Muscle of back (tissue), 11 donors: ENCODE data around the gene GABBR2. TPM values are rescaled to one million over a fixed set of nuclear protein-coding genes. Genes with fewer than 3 reads are reported as not detected.

Experiments used
- DNase-seq, 3 donors: peaks; one replicate each; pipeline versions ENCODE4 v3.0.0 to v3.0.0-alpha.2; 2013
- polyA plus RNA-seq, 10 donors: library from polyadenylated mRNA; unstranded; fragments of 120-200 nt; gene quantifications; one replicate each; pipeline ENCODE4 v1.2.1, GENCODE V29; 2013; ENCODE audit not compliant: insufficient read length in 10 of 10

GABBR2 gene
- polyA plus RNA-seq, 10 donors, result 0.38 to 1.7 (median 0.95) TPM

DNA sequence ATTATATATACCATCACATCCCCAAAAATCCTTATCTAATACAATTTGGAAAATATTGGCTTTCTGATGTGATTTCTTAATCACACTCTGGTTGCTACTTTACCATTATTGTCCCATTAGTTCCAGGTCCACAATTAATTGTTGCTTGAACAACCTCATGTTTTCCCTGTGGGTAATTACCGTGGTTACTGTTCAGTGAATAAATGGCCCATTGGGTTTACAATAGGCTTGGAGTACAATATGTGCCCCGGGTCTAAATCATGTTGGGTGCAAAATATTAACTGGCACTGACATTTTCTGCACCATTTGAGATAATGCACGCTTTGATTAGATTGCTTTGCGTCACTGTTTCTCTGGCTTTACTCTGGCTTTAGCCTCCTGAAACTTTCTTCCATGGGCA, 163.7 kb downstream of the GABBR2 start:
- DNase-seq, result no peak

DNA sequence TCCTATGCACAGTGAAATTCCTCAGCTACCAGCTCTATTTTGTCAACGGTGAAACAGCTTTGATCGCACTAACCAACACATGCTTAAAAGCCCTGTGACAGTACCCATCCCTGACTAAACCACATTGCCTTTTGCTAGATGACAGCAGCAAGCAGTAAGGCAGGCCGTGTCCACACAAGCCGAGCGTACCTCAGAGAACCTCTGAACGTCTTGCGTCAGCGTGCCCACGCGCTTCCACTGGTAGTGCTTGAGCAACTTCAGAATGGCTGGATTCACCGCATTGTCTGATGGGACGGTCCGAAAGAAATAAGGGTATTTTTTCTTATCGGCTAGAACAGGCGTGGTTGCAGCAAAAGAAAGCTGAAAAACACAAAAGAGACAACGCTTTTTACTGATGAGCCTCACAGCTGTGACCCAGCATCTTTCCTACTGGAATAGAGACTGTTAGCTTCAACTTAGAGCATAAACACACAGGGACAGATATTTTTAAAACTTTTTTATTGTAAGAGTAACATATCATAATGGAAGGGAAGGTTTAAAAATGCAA, 167.0 kb downstream of the GABBR2 start:
- no peak for DNase-seq

DNA sequence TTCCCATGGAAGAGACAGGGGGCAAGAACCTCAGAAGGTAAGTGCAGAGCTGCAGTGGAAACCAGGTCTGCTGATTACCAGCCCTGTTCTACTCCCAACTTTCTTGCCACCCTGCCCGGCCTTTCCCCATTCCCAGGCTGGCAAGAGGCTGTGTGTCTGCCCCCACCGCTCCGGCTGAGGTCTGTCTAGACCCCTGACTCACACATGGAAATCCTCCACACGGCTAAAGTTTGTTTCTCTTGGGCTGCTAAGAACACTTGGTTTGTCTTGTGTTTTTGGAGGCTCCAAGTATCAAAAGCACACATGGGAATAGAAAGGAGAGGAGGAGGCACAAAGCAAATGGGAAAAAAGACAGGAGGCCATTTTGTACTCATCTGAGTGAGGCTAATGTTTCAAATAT, 168.3 kb downstream of the GABBR2 start:
- DNase-seq, result no peak

DNA sequence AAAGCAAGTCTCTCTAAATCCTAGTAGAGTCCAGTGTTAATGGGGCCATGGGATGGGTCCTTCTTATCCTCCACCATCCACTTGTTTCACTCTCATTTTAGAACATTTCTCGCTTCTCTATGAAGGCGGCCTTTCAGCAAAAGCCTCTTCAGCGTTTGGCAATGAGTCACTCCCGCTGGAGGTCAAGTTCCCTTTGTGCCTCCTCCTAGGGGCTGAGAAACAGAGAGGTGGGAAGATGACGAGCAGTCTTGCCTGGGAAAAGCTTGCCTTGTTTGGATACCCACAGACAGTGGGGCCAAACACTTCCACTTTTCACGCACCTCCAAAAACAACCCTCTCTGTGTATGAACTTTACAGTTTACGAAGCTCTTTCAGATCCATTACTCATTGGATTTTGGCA, 168.8 kb downstream of the GABBR2 start:
- no peak for DNase-seq

DNA sequence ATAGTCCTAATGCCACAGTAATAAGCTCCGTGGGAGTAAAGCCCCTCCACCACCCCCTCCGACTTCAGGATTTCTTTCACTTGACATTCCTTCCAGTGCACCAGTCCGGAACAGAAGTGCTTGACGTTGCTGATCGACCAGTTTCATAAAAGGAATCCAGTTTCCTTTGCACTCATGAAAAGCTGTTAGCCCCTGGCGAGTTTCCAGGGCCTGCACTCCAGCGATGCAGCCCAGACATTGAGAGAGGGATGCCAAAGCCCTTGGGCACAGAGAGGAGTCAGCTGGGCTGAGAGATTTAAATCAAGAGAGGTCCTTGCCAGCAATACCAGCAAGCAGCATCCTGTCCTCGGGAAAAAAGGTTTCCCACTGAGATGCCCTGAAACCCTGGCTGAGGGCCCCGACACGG, 170.1 kb downstream of the GABBR2 start:
- peak in 1 of 3 donors; percentile 6 for DNase-seq

DNA sequence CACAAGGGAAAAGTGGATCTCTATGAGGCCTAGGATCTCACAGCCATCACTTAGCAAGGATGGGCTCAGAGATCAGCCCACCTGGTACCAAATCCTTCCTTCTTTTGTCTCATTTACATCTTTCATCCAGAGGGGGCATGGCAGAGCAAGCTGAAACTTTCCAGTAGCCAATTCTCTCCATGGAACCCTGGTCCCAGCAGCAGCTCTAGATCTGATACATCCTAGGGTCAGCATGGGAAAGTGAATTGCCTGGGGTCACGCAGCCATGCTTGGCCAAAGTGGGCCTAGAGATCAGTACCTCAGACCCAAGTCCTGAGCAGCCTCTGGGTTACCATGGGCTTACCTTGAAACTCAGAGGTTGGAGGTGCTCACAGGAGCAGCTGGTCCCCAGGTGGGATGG, 170.5 kb downstream of the GABBR2 start:
- DNase-seq, result no peak

DNA sequence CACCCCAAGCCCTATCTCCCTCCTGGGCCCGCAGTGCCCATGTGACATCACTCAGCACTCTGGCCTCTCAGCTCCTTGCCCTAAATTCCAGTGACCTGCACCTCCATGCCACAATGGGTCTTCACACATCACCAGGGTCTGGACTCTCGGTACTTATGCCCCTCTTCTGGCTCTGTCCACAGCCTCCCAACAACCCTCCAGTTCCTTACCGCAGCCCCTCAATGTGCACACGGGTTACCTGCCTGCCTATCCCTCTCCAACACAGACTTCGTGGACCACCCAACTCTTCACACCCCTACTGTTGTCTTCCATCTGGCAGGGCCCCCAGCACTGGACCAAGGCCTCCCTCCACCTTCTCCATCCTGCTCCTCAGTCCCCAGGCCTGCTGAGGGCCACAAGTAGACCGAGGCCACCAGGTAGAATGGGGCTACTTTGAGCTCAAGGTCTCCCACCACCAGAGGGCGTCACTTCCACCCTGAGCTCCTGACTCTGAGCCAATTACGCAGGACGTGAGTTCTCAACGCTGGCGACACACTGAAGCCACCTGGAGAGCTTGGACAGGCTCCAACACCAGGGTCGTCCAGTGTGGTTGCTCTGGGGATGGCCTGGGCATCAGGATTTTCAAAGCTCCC, 172.1 kb downstream of the GABBR2 start:
- DNase-seq, result no peak

DNA sequence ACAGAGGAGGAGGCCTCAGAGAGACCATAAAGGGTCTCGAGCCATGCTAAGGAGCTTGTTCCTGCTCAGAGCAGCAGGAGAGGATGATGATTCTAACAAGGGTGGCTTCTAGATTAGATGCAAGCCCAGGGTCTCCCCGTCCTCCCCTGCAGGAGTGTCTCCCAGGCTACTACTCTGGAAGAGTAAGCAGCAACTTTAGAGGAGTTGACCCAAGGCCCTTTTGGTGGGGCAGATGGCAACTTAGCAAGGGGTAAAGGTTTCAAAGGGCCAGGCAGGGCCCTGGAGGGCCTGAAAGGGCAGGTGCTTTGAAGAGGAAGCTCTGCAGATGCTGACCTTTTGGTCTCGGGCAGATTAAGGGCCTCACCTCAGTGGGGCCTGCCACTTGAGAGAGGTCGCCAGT, 174.9 kb downstream of the GABBR2 start:
- no peak for DNase-seq

DNA sequence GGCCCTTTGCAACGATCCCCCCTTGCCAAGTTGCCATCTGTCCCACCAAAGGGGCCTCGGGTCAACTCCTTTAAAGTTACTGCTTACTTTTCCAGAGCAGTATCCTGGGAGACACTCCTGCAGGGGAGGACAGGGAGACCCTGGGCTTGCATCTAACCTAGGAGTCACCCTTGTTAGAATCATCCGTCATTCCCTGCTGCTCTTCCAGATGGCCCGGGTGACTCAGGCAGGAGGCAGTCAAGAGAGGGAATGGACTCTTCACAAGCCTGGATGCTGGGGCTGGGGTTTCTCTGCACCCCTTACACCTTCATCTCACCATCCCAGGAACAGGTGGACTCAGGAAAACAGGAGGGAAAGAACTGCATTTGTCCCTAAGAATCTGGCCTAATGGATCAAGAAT, 175.6 kb downstream of the GABBR2 start:
- no peak for DNase-seq

DNA sequence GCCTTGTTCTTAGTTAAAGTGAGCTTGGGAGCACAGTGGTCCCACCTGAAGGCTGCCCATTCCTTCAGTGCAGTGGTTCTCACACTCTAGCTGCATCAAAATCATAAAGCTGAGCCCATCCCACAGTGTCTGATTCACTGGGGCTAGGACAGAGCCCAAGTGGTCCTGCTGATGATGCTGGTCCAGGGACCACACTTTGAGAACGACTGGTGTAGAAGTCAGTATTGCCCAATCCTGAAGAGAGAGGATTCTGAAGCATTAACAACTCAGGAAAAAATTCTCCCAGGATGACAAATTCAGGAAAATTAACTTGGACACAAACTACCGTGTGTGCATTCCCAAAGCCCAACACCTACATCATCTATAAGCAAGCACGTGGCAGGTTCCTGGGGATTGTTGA, 176.2 kb downstream of the GABBR2 start:
- no peak for DNase-seq

DNA sequence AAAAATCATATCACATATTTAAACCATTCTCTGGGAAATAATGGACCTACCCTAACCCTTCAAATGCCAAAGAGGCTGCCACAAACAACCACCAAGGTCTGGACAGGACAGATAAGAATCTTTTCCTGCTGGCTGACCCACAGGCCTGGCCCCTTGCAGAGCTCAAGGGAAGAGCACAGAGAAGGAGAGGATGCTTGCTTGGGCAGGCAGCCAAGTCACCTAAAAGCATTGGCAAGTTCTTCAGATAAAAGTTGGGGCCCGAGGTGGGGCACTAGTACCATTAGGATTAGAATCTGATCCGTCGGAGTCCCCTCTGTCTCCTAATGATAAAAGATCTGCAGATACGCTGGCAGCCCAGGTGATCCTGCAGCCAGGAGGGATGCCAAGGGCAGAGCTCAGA, 176.6 kb downstream of the GABBR2 start:
- DNase-seq, result no peak

DNA sequence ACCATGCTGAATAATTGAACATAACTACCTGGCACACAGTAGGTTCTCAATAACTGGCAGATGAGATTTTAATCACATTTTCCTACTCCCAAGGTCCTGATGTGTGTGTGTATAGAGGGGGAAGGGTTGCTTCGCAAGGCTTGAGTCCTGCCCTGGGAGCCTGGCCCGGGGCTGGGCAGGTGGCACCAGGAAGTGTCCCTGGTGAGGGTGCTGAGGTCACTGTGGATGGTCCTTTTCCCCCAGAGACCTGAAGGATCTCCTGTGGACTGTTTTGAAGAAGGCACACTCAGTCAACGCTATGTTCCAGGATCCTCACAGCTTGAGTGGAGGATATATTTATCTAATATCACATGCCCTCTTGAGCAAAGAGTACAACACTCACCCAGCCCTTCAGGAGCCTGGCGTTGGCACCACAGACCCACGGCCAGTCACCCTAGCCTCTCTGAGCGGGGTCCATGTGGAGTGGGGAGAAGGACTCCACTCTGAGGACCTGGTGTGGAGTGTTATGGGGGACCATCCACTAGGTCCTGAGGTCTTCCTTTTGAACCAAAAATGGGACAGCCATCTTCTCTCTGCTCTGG, 177.8 kb downstream of the GABBR2 start:
- DNase-seq, result no peak

DNA sequence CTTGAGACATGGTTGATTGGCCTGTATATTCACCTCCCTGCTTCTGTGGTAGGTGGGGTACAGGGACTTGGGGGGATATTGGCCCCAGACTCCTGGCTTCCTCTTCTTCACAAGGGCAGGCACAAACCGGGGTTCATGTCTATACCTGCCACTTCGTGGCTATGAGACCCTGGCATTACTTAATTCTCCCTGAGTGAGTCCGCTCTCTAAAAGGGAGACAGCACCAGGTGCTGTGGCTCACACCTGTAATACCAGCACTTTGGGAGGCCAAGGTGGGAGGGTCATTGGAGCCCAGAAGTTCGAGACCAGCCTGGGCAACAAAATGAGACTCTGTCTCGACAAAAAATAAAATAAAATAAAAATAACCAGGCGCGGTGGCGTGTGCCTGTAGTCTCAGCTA, 178.5 kb downstream of the GABBR2 start:
- no peak for DNase-seq

DNA sequence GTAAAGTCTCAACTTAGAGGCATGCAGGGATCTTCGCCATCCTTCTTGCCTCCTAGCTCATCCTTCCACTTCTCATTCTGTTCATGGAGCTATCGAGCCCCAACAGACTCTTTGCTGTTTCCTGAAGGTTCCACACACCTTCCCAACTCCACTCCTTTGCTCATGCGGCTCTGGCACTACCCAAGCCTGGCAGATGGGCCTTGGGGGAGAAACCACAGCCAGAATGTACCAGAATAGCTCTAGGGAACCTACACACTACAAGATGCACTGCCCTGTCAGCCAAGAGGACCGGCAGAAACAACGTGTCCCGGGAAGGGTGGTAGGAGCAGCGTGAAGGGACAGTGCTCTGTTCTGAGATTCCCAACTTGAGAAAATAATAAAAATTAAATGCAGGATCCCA, 178.9 kb downstream of the GABBR2 start:
- no peak for DNase-seq

DNA sequence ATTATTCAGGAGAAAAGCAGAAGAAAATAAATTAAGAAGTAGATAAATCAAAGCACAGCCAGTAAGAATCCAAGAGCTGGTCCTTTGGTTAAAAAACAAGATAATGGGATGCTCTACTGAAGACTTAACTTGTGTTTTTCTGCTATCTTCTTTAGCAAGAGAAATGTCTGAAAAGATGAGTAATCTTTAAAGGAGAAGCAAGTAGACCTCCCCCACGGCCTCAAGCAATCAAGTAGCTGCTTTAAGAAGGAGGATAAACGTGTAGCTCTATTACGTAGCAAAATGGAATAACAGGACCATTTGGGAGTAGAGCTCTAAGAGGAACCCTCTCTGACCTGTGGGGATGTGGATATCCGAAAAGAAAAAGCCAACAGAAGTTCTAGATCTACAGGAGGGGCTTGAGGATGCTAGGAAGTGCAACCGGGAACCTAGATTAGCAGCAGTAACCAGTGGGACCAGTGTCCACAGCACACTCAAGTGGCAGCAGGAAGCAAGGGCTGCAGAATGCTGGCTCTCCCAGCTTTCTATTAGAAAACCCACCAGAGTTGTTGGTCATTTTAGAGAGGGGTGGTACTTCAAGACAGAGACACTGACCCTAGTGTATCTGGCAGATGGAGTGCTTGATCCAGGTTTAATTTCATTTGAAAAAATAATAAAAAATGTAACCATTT, 185.4 kb downstream of the GABBR2 start:
- no peak for DNase-seq

DNA sequence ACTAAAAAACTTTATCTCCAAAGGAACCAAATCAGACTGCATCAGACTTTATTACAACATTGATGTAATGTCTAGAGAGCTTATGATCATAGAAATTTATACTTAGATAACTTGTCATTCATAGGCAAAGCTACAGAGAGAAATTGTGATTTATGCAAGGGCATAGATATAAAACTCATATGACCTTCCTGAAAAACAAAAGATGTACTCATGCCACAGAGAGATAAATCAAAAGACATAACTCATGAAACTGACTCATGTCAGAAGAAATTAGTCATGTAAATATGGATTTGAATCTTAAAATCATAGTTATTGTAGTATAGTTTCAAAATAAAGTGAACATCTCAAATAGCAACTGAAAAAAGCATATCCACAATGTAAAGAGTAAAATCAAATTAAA, 186.2 kb downstream of the GABBR2 start:
- no peak for DNase-seq

DNA sequence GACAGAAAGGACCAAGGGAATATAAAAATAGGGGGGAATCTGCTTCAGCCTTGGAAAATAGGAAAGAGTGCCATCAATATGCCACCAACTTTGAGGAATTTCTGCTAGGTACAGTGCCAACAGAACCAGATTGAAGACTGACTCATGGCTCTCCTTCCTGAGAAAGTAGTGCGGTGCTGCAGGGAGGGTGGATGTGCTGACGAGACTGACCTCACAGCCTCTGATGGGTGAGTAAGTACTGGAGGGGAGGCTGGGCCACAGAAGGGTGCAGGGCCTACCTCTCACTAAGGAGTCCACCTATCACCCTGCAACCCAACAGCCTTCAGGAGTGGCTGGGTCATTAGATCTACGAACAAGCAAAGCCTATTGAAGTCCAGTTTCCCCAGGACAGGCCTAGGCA, 187.6 kb downstream of the GABBR2 start:
- DNase-seq, result no peak

DNA sequence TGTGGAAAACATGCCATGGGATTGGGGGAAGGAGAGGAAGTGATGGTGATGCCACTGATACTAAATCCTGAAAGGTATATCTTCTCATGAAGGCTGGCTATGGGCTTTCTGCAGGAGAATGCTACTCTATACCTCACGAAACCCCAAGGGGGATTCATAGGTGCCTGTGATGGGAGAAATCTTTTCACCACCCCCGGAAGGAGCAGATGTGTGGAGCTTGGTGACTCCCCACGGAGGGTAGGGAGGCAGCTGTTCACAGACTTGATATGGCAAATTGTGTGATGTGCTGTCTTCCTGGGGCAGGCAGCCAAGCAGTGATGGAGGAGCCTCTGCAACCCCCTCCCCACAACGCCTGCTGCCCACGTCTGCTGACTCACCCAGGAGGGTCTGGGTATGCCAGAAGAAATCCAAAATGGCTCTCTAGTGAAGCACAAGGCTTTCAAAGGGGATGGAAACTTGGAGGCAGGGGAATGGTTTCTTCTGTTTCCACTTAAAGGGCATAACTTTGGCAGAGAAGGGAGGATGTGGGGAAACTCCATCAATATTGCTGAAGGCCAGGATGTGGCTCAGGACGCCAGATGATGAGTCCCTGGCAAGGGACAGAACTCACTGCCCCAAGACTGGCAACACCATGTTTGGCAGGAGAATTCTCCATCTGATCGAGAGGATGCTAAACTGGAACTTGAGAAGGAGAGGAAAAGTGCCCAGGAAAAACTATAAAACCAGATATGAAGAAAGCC, 188.3 kb downstream of the GABBR2 start:
- no peak for DNase-seq

DNA sequence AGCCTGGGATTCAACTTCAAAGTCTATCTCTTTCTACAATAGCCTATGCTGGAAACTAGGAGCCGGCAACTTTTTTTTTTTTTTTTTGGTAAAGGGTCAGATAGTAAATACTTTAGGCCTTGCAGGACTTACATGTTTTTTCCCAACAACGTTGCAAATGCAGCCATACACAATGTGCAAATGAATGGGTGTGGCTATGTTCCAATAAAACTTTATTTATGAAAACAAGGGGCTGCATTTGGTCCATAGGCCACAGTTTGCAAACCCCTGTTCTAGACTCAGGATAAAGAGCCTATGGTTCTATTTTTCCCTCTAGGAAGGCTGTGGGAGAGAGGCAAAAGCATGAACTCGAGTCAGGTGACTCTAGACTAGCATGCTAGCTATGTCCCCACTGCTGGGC, 189.1 kb downstream of the GABBR2 start:
- DNase-seq, result no peak

DNA sequence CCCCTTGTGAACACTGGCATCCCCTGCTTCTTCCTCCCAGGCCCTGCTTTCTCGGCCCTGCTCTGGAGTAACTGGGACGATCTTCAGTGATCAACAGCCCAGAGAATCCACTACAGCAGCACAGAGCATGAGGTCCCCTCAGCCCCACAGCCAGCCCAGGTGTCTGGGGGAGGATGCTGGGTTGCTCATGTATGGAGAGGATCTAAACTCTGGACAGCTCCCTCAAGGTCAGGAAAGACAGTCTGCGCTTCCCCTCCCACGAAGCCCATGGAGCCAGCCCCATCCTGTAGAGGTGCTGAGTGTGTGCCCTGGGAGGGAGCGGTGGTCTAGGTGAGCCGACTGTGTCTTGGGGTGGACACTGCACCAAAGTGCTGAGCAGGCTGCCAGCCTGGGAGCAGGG, 190.2 kb downstream of the GABBR2 start:
- no peak for DNase-seq

DNA sequence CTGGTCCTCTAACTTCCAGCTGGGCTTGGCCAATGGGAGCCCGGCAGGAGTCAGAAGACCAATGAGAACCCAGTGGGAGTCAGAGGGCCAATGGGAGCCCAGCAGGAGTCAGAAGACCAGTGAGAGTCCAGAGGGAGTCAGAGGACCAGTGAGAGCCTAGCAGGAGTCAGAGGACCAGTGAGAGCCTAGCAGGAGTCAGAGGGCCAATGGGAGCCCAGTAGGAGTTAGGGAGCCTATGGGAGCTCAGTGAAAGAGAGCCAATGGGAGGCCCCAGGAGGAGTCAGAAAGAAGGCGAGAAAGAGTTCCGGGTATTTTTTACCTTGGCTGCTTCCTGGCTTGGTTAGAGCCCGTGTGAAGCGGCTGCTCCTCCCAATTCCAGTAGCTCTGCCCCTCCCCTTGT, 191.0 kb downstream of the GABBR2 start:
- no peak for DNase-seq

DNA sequence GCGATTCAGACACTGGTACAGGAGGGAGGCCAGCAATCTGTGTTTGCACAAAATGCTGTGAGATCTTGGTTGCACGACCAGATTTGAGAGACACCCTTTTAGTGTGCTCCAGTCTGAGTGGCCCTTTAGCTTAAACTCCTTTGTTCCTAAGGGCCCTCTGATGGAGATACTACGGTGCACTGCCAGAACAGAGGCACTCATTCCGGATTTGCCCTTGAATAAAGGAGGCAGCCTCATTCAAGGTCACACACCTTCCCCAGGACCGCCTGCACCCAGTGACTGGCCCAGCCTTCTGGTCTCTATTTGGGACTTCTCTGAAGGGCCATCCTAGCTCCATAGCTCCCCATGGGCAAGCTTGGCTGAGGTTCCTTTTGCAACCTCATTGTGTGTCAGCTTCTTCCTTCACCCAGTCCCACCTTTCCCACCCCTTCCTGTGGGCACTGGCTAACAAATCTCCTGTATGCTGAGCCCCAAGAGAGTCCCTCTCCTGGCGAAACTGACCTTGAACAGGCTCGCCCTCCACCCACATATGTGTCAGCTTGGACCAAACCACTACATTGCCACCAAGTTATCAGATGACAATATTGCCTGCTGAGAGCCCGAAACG, 191.7 kb downstream of the GABBR2 start:
- no peak for DNase-seq
